H7 (cell line): Measurements from ENCODE around the gene BCOR. TPM values are rescaled to one million over a fixed set of nuclear protein-coding genes. Genes with fewer than 3 reads are reported as not detected.
A peak's percentile ranks its signal among the peaks of the same experiment; 100 is the strongest.

ENCODE experiments used
- DNase-seq: peaks from one replicate; pipeline ENCODE4 v3.0.0; 2012
- H3K27me3 ChIP-seq: 2 replicates; pipeline ENCODE4 v1.6.0; 2011; ENCODE audit warnings: mild to moderate bottlenecking, low read length; ENCODE audit not compliant: control insufficient read depth, insufficient read depth
- H3K36me3 ChIP-seq: replicated peaks from 2 replicates; pipeline ENCODE4 v1.5.1; 2011; ENCODE audit warnings: low read length; ENCODE audit not compliant: control insufficient read depth, insufficient read depth
- H3K4me3 ChIP-seq: 2 replicates; pipeline ENCODE4 v1.5.1; 2011; ENCODE audit warnings: low read depth, mild to moderate bottlenecking, control low read depth, low read length, moderate library complexity; ENCODE audit not compliant: insufficient read depth
- total RNA-seq: library from RNA; depleted of rRNA; stranded (reverse); fragments of >200 nt; shearing (Covaris generic); gene quantifications from 2 replicates; pipeline ENCODE4 v1.2.3, GENCODE V29; 2014

The BCOR gene
- total RNA-seq, 1 experiment from 2014 or later, result 32.5 TPM

DNA sequence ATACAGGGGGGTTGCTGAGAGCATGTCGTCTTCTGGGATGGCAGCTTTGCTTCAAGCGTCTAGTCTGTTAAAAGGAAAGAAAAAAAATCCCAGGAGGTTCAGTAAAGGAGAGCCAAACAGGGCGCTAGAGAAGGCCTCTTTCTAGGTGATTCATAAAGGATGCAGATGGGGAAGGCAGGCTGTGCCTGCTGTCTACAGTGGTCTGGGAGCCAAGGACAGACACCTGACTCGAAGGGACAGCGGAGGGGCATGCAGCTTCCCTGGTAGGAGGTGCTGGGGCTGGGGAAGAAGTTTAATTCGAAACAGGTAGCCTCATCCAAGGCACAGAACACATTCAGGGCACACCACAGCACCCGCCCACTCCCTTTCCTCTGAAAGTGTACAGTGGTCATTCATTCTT lies 19.9 kb downstream of the BCOR start:
- no peak overlapping the region for H3K4me3 ChIP-seq
- peak; percentile 43 for DNase-seq
- H3K36me3 ChIP-seq, result peaks cover 26% of the 10 kb centered on the region
- H3K27me3 ChIP-seq, result peaks cover 6% of the 10 kb centered on the region; the same call in 1 of the 2 replicates

DNA sequence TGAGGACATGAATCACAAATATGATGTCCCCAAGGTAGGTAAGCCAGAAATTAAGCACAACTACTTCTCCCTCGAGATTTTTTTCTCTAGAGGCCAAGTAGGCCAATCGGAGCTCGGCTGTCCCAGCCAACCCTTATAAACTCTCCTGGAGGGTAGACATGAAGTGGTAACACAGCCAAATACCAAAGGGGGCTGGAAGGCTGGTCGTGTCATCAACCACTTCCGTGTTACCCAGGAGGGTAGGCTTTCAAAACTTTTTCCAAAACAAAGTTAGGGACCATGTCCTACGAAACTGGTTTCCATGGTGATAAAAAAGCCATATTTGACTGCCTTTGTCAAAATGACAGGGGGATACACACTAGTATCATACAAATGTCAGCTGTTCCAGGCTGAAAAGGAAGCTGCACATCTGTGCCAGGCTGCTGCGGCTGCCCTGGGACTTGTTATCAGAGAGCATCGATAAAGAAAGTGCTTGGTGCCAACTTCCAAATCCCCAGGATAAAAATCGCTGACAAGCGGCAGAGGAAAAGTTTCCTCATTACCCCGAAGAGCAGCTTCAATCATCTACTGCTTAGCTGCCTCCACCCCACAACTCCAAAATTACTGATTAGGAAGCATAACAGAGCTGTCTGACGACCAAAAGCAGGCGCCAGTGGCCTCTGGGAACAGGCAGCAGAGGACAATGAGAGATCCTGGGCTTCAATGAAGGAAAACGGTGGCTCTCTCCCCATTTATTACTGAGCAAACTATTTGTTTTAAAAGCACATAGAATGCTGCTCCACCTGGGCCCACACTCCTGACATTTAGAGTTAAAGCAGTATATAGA lies 20.8 kb downstream of the BCOR start:
- Histone ChIP-seq H3K27me3 (no peaks in the 10 kb centered on the region; the same call in 1 of the 2 replicates), H3K36me3 (peaks cover 31% of the 10 kb centered on the region), H3K4me3 (no peak overlapping the region)
- no peak for DNase-seq

DNA sequence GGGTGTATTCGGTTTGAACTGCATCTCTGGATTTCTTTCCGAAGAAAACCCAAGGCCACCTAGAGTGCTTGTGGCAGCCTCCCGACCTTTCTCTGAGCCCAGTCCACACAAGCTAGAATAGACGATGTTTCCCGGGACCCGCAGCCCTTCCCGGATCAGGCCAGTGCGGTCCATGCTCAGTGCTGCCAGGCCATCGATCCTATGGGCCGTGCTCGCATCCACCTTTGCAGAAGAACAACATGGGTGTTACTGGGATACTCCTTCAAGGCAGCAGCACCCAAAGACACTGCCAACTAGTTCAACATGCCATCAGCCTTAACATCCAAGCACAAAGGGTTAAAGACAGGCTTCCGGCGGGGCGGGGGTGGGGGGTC lies 22.8 kb downstream of the BCOR start:
- Histone ChIP-seq H3K4me3 (no peak overlapping the region), H3K36me3 (peaks cover 40% of the 10 kb centered on the region), H3K27me3 (no peaks in the 10 kb centered on the region)
- no peak for DNase-seq

DNA sequence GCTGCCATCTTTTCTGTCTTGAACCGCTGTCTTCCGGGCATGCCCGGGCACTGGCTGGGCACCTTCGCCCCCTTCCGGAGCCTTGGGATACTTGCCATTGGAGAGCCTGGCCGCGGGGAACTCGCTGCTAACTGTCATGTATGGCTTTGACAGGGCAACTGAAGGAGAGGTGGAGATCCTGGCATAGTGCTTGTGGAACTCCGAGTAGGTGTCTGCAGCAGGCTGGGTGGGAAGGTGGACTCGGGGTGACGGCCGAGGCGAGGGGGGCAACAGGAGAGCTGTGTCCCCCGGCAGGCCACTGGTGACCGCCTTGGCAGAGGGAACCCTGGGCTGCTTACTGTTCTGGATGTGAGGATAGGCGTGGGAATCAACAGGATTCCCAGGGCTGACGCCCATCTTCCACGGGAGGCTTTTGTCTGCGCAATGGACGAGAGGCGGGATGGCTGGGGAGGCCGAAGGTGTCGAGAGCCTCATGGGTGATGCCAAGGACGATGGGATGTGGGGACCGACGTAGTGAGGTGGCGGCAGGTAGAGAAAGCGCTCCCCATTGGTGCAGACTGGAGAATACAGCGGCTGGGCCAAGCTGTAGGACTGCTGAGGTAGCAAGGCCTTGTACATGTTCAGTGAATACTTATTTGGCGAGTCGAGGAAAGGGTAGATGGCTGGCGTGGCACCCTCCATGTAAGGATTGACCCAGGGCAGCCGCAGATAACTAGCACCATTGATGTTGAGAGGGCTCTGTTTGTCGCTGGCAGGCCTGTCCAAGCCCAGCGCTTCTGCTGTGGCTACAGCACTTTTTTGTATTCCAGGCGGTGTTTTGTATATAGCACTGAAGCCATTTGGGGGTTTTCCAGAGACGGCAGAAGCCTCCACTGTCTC lies 23.4 kb downstream of the BCOR start:
- Histone ChIP-seq H3K27me3 (no peaks in the 10 kb centered on the region), H3K4me3 (no peak overlapping the region), H3K36me3 (peaks cover 46% of the 10 kb centered on the region)
- DNase-seq, result no peak

DNA sequence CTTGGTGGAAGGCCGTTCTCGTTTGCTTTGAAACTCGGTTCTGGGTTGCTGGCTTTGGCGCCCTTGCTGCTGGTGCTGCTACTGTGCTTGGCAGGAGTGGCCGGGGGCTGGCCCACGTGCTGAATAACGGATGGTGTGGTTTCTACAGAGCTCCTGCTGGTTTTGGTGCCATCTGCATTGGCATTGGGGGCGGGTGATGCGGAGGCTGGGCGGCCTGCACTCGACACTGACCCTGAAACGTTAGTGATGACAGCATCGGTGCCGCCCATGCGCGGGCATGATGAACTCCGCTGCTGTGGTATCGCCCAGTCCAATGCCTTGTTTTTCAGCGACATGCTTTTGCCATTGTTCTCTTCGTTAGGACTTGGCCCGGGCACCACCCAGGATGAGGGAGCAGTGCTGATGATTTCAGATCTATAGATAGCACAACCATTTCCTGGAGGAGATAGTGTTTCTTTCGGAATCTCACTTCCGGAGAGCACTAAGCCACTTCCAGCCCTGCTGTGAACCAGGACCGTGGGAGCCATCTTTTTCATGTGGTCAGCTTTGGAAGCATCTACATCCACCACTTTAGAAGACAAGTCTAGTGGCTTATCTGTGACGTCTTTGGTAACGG lies 24.2 kb downstream of the BCOR start:
- H3K27me3 ChIP-seq, result no peaks in the 10 kb centered on the region
- no peak overlapping the region for H3K4me3 ChIP-seq
- H3K36me3 ChIP-seq, result peaks cover 48% of the 10 kb centered on the region
- no peak for DNase-seq

DNA sequence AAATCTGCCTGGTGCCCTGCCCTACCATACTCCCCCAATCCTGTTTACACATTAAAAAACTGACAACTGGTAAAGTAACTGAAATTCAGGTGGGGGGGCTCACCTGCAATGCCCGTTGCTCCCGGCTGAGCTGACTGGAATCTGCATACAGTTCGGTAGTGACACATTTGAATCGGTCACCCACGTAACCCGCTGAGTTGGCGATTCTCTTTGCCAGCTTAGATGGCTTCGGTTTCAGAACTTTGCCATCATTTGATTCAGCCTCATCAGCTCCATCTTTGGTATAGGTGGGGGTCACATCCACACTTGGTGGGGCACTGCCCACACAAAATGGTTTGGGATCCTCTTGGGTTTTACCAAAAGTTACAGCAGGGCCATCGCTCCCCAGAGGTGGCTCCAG lies 25.5 kb downstream of the BCOR start:
- Histone ChIP-seq H3K4me3 (no peak overlapping the region), H3K27me3 (no peaks in the 10 kb centered on the region), H3K36me3 (peaks cover 48% of the 10 kb centered on the region)
- DNase-seq, result no peak

DNA sequence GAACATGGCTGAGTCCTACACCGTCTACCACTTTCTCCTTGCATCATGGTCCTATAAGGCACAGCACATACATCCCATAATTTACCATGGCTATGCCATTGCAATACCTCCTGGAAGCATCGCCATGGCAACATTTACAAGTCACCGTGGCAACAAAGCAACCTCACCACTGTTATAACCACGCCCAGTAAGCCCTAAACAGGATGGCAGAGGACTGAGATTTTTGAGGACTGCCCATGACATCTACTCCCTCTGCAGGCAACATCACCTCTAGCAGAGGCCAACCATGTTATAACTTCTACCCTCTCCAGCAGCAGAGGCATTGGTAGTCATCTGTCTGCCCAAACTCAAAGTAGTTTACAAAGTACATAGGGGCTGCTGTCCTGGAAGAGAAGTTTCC lies 29.7 kb downstream of the BCOR start:
- peak; percentile 44 for DNase-seq
- H3K36me3 ChIP-seq, result peaks cover 29% of the 10 kb centered on the region
- H3K4me3 ChIP-seq, result no peak overlapping the region
- H3K27me3 ChIP-seq, result no peaks in the 10 kb centered on the region

DNA sequence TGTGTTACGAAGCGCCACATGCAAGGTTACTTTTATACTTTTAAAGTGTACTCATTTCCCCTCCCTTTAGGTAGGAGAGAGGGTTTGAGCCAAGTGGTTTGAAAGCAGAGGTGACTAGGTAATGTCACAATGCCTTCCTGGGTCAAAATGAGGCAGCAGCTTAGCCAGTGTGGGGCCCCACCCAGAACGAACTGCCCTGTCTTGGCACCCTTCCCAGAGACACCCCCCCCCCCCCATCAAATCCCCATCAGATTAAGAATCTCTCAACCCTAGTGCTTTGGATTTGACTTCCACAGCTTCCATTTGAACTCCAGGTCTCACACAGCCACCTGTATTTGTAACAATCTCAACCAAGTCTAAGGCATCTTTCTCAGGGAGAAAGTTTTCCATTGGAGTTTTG lies 31.1 kb downstream of the BCOR start:
- peaks cover 27% of the 10 kb centered on the region for H3K36me3 ChIP-seq
- DNase-seq, result no peak
- no peaks in the 10 kb centered on the region for H3K27me3 ChIP-seq
- H3K4me3 ChIP-seq, result no peak overlapping the region

DNA sequence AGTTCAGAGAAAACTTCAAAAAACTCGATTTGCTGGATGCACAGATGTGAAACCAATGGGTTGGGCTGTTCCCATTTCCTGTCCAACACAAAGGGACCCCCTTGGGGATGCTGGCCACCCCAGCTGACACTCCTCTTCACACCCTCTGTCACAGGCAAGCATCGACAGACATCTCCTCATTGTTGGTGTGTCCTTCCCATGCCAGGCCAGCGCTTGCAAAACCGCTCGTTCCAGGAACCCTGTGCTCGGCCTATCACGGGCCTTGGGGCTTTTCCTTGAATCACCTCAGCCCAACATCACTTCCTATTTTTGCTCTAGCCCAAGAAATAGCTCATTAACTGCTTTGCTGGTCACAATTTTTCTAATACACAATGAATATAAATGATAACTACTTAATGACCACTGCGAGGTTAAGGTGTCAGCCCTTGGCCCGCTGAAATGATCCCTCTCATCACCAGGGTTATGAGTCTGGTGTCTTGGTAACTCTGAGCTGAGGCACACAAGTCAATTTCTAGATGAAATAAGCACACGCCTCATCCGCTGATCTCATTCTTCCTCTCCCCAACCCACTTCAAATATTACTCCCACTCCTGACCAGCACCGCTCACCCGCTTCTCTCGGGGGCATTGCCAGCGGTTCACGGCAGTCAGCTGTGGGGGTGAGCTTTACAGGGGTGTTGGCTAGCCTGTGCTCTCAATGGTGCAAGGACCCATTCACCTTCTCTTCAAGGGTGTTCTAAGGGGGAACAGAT lies 32.3 kb downstream of the BCOR start:
- H3K36me3 ChIP-seq, result peaks cover 28% of the 10 kb centered on the region
- no peak for DNase-seq

DNA sequence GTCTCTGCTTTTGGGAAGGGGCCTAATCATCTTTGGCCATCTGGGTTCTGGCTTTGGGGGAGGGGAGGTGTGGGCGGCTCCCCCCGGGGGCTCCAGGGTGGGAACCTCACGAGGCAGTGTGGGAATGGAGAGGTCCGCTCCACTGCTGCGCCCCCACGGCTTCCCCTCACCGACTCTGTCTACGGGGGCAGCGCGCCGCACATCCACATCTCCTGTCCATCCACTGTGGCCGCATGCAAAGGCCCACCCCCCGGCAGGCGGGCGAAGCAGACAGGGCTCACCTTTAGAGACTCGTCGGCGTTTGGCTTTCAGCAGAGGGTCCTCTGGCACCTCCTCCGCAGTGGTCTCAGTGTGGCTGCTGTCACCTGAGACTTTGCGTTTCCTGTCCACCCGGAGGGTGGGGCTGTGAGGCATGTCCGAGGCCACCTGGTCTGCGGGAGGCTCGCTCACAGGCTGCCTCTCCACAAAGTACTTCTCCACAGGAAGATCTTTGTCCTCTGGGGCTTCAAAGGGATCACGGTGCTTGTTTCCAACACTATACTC lies 33.6 kb downstream of the BCOR start:
- DNase-seq, result peak; percentile 80
- Histone ChIP-seq H3K36me3 (peaks cover 19% of the 10 kb centered on the region), H3K4me3 (no peak overlapping the region), H3K27me3 (no peaks in the 10 kb centered on the region)

More for the DNA sequence above, 32.3 kb downstream of the BCOR start:
- Histone ChIP-seq H3K27me3 (no peaks in the 10 kb centered on the region), H3K4me3 (no peak overlapping the region)

DNA sequence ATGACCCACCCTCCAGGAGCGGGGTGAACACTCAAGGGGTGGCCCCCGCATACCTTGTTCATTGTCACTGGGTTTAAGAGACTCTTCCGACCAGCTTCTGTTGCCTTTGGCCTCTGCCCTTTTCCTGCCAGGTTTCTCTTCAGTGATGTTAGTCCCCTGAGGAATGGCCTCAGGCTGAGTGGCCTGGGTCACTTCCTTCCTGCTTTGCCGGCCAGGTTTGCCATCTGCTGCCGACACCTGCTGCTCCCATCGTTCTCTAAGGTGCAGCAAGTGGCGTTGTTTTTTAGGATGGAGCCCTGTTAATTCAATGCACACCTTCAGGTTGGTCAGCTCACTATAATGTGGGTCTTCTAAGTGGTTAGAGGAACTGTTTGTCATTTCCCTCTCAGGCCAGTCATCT lies 34.2 kb downstream of the BCOR start:
- Histone ChIP-seq H3K36me3 (peaks cover 21% of the 10 kb centered on the region), H3K4me3 (no peak overlapping the region), H3K27me3 (no peaks in the 10 kb centered on the region)
- DNase-seq, result peak; percentile 46

DNA sequence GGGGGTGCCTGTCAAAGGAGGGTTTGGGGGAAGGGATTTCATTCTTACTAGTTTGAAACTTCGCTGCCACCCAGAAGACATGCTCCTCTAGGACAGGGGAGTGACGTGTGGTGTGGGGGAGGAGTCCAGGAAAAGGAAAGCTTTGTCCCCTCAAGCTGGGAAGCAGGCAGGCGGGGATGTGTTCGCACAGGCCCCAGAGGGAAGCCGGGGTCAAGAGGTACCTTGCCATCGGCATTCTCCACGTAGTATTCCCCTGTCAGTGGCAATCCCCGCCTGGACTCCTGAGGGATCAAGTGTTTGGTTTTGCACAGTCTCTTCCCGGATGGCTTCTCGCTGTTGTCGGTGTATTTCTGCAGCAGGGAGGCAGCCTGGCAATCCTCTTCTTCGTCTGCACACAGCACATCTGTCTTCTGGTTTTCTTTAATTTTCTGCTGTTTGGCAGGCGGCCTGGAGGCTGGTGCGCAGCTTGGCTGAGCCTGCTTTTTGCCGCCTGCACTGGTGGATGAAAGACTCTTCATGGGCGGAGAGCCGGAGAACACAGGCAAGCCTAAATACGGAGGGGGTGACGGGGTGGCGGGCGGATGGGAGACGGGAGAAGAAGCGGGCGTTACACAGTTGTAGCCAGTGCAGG lies 35.1 kb downstream of the BCOR start:
- Histone ChIP-seq H3K36me3 (peaks cover 21% of the 10 kb centered on the region), H3K27me3 (no peaks in the 10 kb centered on the region), H3K4me3 (no peak overlapping the region)
- DNase-seq, result peak; percentile 59

DNA sequence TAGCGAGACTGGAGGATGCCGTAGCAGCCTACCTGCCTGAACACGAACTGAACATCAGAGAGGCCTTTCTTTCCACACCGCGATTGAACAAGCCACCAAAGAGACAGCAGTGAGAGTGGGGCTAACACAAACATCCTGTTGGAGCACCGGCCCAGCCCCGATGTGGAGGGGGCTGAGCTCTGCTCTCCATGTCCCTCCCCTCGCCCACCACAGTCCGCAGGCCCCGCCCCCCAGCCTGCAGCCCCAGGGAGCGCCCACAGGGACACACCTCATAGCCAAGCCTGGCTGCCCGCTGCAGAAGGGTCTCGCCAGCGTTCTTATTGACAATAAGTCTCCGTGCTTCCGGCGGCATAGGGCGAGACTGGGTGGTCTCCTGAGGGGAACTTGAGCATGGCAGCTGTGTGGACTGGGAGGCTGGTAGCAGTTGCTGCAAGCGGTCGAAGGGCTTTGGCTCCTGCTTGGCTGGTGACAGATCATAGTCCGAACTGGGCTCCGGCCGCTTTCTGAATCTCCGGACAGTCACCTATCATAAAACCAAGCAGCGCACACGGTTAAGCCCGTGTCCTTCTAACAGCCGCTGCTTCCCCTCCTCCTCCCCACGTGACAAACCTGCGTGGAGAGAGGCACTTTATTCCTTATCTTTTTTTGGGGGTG lies 35.8 kb downstream of the BCOR start:
- no peaks in the 10 kb centered on the region for H3K27me3 ChIP-seq
- no peak overlapping the region for H3K4me3 ChIP-seq
- peaks cover 24% of the 10 kb centered on the region for H3K36me3 ChIP-seq
- peak; percentile 80 for DNase-seq
